Muscle layer of duodenum (tissue), 2 donors: ENCODE results near the gene IGSF22.

Source experiments
- H3K27ac ChIP-seq: one replicate; pipeline ENCODE4 v1.7.0; 2013; ENCODE audit warnings: mild to moderate bottlenecking, low read length
- H3K27me3 ChIP-seq: one replicate; pipeline ENCODE4 v1.7.0; 2013; ENCODE audit warnings: low read depth, mild to moderate bottlenecking, control low read depth, low read length
- H3K36me3 ChIP-seq, 2 donors: one replicate each; pipeline ENCODE4 v1.7.0; 2013; ENCODE audit warnings: low read length in 2 of 2, control low read depth in 1 of 2, mild to moderate bottlenecking in 1 of 2; ENCODE audit not compliant: insufficient read depth in 2 of 2, control insufficient read depth in 1 of 2
- H3K4me1 ChIP-seq, 2 donors: one replicate each; pipeline ENCODE4 v1.7.0; 2013; ENCODE audit warnings: low read length in 2 of 2, mild to moderate bottlenecking in 2 of 2, control low read depth in 1 of 2, moderate library complexity in 1 of 2; ENCODE audit not compliant: insufficient read depth in 2 of 2, control insufficient read depth in 1 of 2
- H3K4me3 ChIP-seq, 2 donors: one replicate each; pipeline ENCODE4 v1.7.0; 2013; ENCODE audit warnings: low read length in 2 of 2, low read depth in 1 of 2, mild to moderate bottlenecking in 1 of 2
- H3K9me3 ChIP-seq, 2 donors: one replicate each; pipeline ENCODE4 v1.7.0; 2013; ENCODE audit warnings: low read length in 2 of 2, control low read depth in 1 of 2, mild to moderate bottlenecking in 1 of 2; ENCODE audit not compliant: control insufficient read depth in 1 of 2
- donor health status: healthy.

The IGSF22 gene

GRCh38 chr11:18726040-18726439 lies at the start of gene IGSF22:
Gene IGSF22, minus strand, starts transcription at chr11:18726188. Its CDS starts 1,952 bp downstream, at chr11:18724236.
- H3K27me3 ChIP-seq = no peaks in the 10 kb centered on the region
- H3K9me3 ChIP-seq = no peaks in the 10 kb centered on the region
- H3K27ac ChIP-seq = no peak within 1 kb of the TSS
- no peaks in the 10 kb centered on the region for H3K4me1 ChIP-seq
- no peak within 1 kb of the TSS for H3K4me3 ChIP-seq
- H3K36me3 ChIP-seq = no peaks in the 10 kb centered on the region

- Histone ChIP-seq H3K9me3 (no peaks in the 10 kb centered on the region), H3K27ac (no peak overlapping the region), H3K27me3 (no peaks in the 10 kb centered on the region), H3K36me3 (no peaks in the 10 kb centered on the region), H3K4me1 (no peaks in the 10 kb centered on the region), H3K4me3 (no peak overlapping the region)
These were observed 48.8 kb upstream of the IGSF22 start for GRCh38 chr11:18774801-18775200.

GRCh38 chr11:18773681-18774080 lies 47.7 kb upstream of the IGSF22 start:
- Histone ChIP-seq H3K9me3 (no peaks in the 10 kb centered on the region), H3K27me3 (no peaks in the 10 kb centered on the region), H3K4me3 (no peak overlapping the region), H3K4me1 (no peaks in the 10 kb centered on the region), H3K27ac (no peak overlapping the region), H3K36me3 (no peaks in the 10 kb centered on the region)

DNA sequence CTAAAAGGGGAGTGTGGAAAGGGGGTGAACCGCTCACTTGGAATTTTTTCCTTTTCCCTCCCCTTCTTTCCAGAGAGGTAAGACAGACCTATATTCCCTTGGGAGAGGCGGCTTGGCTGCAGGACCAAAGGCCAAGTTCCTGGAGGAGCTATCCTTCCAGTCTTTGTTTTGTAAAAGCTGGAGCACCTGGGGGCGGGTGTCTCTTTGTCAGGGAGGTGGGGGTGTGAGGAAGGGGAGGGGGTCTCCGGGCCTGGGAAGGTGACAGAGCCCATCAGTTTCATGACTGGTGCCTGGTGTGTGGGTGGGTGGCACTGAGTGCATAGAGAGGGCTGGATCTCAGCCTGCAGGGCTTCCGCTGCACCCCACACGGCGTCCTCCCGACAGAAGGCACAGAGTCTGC lies 47.1 kb upstream of the IGSF22 start:
- no peak overlapping the region for H3K27ac ChIP-seq
- H3K9me3 ChIP-seq = no peaks in the 10 kb centered on the region
- H3K4me1 ChIP-seq = no peaks in the 10 kb centered on the region
- H3K27me3 ChIP-seq = no peaks in the 10 kb centered on the region
- H3K36me3 ChIP-seq = no peaks in the 10 kb centered on the region
- H3K4me3 ChIP-seq = no peak overlapping the region

DNA sequence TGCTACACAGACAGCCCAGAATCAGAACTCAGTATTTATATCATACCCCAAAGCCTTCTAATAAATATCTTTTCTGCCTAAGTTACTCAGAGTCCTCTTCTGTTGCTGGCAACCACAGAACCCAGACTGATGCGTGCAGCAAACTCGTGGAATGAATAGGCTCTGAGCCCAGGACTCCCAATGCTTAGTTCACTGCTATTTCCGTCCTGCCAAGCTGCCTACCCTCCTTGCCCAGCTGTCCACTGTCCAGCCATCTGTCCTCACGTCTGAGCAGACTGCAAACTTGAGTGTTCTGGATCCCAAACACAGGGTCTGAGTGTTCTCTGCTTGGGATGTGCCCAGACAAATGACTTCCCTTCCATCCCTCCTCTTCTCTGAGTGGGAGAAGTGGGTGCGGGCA lies 46.2 kb upstream of the IGSF22 start:
- Histone ChIP-seq H3K36me3 (no peaks in the 10 kb centered on the region), H3K27ac (no peak overlapping the region), H3K4me3 (no peak overlapping the region), H3K27me3 (no peaks in the 10 kb centered on the region), H3K9me3 (no peaks in the 10 kb centered on the region), H3K4me1 (no peaks in the 10 kb centered on the region)

GRCh38 chr11:18771266-18772035 lies 45.5 kb upstream of the IGSF22 start:
- no peak overlapping the region for H3K4me3 ChIP-seq
- no peaks in the 10 kb centered on the region for H3K4me1 ChIP-seq
- H3K27me3 ChIP-seq = no peaks in the 10 kb centered on the region
- H3K9me3 ChIP-seq = no peaks in the 10 kb centered on the region
- no peak overlapping the region for H3K27ac ChIP-seq
- H3K36me3 ChIP-seq = no peaks in the 10 kb centered on the region

- Histone ChIP-seq H3K36me3 (no peaks in the 10 kb centered on the region), H3K27ac (no peak overlapping the region), H3K4me3 (no peak overlapping the region), H3K27me3 (no peaks in the 10 kb centered on the region), H3K9me3 (no peaks in the 10 kb centered on the region), H3K4me1 (no peaks in the 10 kb centered on the region)
These were observed 44.6 kb upstream of the IGSF22 start for GRCh38 chr11:18770479-18771125.

GRCh38 chr11:18769802-18770456 lies 43.9 kb upstream of the IGSF22 start:
- Histone ChIP-seq H3K4me1 (no peaks in the 10 kb centered on the region), H3K27me3 (no peaks in the 10 kb centered on the region), H3K4me3 (no peak overlapping the region), H3K27ac (no peak overlapping the region), H3K9me3 (no peaks in the 10 kb centered on the region), H3K36me3 (no peaks in the 10 kb centered on the region)

DNA sequence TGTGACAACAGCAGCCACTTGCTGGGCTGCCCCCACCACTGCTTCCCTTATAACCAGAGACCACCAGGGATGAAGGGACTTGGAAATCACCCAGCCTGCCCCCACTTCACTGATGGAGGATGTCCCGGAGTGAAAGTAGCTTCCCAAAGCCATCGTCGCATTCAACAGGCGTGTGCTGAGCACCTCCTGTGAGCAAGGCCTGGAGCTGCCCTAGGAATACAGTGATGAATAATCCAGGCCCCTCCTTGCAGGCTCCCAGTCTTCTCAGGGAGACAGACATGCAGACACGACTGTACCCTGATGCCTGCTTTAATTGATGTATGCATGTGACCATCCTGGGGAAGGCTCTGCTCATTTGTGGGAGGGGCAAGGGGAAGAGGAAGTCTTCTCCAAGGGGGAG lies 43.0 kb upstream of the IGSF22 start:
- Histone ChIP-seq H3K9me3 (no peaks in the 10 kb centered on the region), H3K4me1 (no peaks in the 10 kb centered on the region), H3K36me3 (no peaks in the 10 kb centered on the region), H3K27ac (no peak overlapping the region), H3K27me3 (no peaks in the 10 kb centered on the region), H3K4me3 (no peak overlapping the region)

DNA sequence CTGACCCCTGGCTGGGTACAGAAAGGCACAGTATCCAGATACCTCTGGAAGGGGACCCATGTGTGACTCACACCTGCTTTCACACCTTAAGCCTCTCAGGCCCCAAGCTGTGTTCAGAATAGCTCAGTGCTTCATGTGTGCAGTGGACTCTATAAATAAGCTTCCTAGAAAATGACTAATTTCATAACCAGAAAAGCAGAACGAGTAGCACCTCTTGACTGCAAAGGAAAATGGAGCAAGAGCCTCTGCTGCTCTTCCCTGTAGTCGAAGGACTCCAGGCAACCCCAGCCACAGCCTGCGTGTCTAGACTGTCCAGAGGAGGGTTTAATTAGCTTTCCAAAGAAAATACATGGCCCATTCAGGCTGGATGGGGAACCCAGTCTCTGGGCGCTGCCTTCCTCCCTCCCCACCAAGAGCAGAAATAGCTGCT lies 42.5 kb upstream of the IGSF22 start:
- Histone ChIP-seq H3K4me3 (no peak overlapping the region), H3K4me1 (no peaks in the 10 kb centered on the region), H3K9me3 (no peaks in the 10 kb centered on the region), H3K27ac (no peak overlapping the region), H3K36me3 (no peaks in the 10 kb centered on the region), H3K27me3 (no peaks in the 10 kb centered on the region)

- Histone ChIP-seq H3K36me3 (no peaks in the 10 kb centered on the region), H3K4me1 (no peaks in the 10 kb centered on the region), H3K27me3 (no peaks in the 10 kb centered on the region), H3K4me3 (no peak overlapping the region), H3K9me3 (no peaks in the 10 kb centered on the region), H3K27ac (no peak overlapping the region)
These were observed 40.0 kb upstream of the IGSF22 start for GRCh38 chr11:18766015-18766414.
